NCI-H2227 treated with DMSO at 0.1 percent for 48 hours (cell line): Measurements from ENCODE around the gene UPP1.

Experiments
- DNase-seq: peaks from one replicate; lab custom pipeline; 2025; lab: John Stamatoyannopoulos, UW

UPP1 gene

GRCh38 chr7:48085942-48086341, 3.1 kb upstream of the UPP1 start:
- DNase-seq = no peak

GRCh38 chr7:48087349-48087748, 1.7 kb upstream of the UPP1 start:
- no peak for DNase-seq

- peak; percentile 42 for DNase-seq
These were observed 463 bp upstream of the UPP1 start for GRCh38 chr7:48088559-48089045.

GRCh38 chr7:48090095-48090805, 1.2 kb downstream of the UPP1 start:
- DNase-seq = no peak

GRCh38 chr7:48091506-48092433, 2.7 kb downstream of the UPP1 start:
- no peak for DNase-seq

GRCh38 chr7:48094861-48095293, 5.8 kb downstream of the UPP1 start:
- no peak for DNase-seq

GRCh38 chr7:48096273-48096672, 7.2 kb downstream of the UPP1 start:
- DNase-seq = no peak

GRCh38 chr7:48097521-48098231, 8.6 kb downstream of the UPP1 start:
- no peak for DNase-seq

- DNase-seq = no peak
These were observed 9.8 kb downstream of the UPP1 start for GRCh38 chr7:48098846-48099245.

GRCh38 chr7:48099781-48100180, 10.7 kb downstream of the UPP1 start:
- DNase-seq = no peak

GRCh38 chr7:48101352-48101751, 12.3 kb downstream of the UPP1 start:
- DNase-seq = no peak

GRCh38 chr7:48101968-48102367, 12.9 kb downstream of the UPP1 start:
- no peak for DNase-seq

GRCh38 chr7:48102530-48102929, 13.5 kb downstream of the UPP1 start:
- no peak for DNase-seq

GRCh38 chr7:48105045-48105444, 16.0 kb downstream of the UPP1 start:
- DNase-seq = no peak

GRCh38 chr7:48106906-48107659, 18.0 kb downstream of the UPP1 start:
- no peak for DNase-seq

GRCh38 chr7:48107926-48108472, 18.9 kb downstream of the UPP1 start:
- no peak for DNase-seq

- no peak for DNase-seq
These were observed 20.1 kb downstream of the UPP1 start for GRCh38 chr7:48108959-48109847.

- DNase-seq = no peak
These were observed 21.0 kb downstream of the UPP1 start for GRCh38 chr7:48109848-48110663.

- no peak for DNase-seq
These were observed 21.8 kb downstream of the UPP1 start for GRCh38 chr7:48110868-48111267.
